Osteocyte (in vitro differentiated cells): Measurements from ENCODE around the gene OR2T2. TPM values are rescaled to one million over a fixed set of nuclear protein-coding genes. Genes with fewer than 3 reads are reported as not detected.
"Not testable (repeated sequence)": the region's sequence is repeated elsewhere in the genome, so short reads cannot be mapped to it uniquely, and the experiment has no call there.

Experiments used
- DNase-seq: peaks from one replicate; pipeline ENCODE4 v3.0.0; 2021; ENCODE audit warnings: mixed read lengths; ENCODE audit not compliant: unreplicated experiment; ENCODE audit errors: extremely low spot score
- H3K27ac Mint-ChIP-seq: one replicate; pipeline ENCODE4 v1.8.0; 2021; ENCODE audit warnings: mild to moderate bottlenecking, mixed read lengths; ENCODE audit not compliant: unreplicated experiment
- H3K27me3 Mint-ChIP-seq: one replicate; pipeline ENCODE4 v1.8.0; 2021; ENCODE audit warnings: mixed read lengths; ENCODE audit not compliant: unreplicated experiment
- H3K36me3 Mint-ChIP-seq: one replicate; pipeline ENCODE4 v1.8.0; 2021; ENCODE audit warnings: mixed read lengths; ENCODE audit not compliant: unreplicated experiment
- H3K4me1 Mint-ChIP-seq: one replicate; pipeline ENCODE4 v1.8.0; 2021; ENCODE audit warnings: mixed read lengths; ENCODE audit not compliant: unreplicated experiment
- H3K4me3 Mint-ChIP-seq: one replicate; pipeline ENCODE4 v1.8.0; 2021; ENCODE audit warnings: mild to moderate bottlenecking, moderate library complexity, mixed read lengths; ENCODE audit not compliant: unreplicated experiment
- H3K9me3 Mint-ChIP-seq: one replicate; pipeline ENCODE4 v1.8.0; 2021; ENCODE audit warnings: mixed read lengths; ENCODE audit not compliant: unreplicated experiment
- CTCF ChIP-seq: fragments of 200-600 bp; sonication (generic); IDR thresholded peaks from 2 replicates; pipeline ENCODE4 v1.5.0; 2021; ENCODE audit warnings: antibody characterized with exemption, mild to moderate bottlenecking, moderate library complexity
- total RNA-seq: library from RNA; stranded (reverse); gene quantifications from 2 replicates; pipeline ENCODE4 v1.2.1, GENCODE V29; 2021

Gene OR2T2
- total RNA-seq, 1 donor from 2014 or later, result not detected

- H3K4me1 Mint-ChIP-seq, result no peaks in the 10 kb centered on the region
- no peak for DNase-seq
These were observed 27.6 kb upstream of the OR2T2 start for GRCh38 chr1:248417854-248418253.

GRCh38 chr1:248421384-248421783 lies 24.1 kb upstream of the OR2T2 start:
- Mint-ChIP-seq H3K4me3 (no peak overlapping the region), H3K4me1 (no peaks in the 10 kb centered on the region), H3K36me3 (no peaks in the 10 kb centered on the region), H3K27me3 (no peaks in the 10 kb centered on the region), H3K9me3 (peaks cover 49% of the 10 kb centered on the region), H3K27ac (no peak overlapping the region)
- TF ChIP-seq CTCF, result no peak
- no peak for DNase-seq

More at GRCh38 chr1:248417854-248418253, 27.6 kb upstream of the OR2T2 start:
- Mint-ChIP-seq H3K9me3 (peaks cover 50% of the 10 kb centered on the region), H3K27ac (no peak overlapping the region), H3K36me3 (no peaks in the 10 kb centered on the region), H3K4me3 (no peak overlapping the region), H3K27me3 (no peaks in the 10 kb centered on the region)
- no peak for TF ChIP-seq CTCF

- H3K27ac Mint-ChIP-seq, H3K4me1 Mint-ChIP-seq: not testable (repeated sequence)
- peaks cover 52% of the 10 kb centered on the region for H3K9me3 Mint-ChIP-seq
These were observed 17.8 kb upstream of the OR2T2 start for GRCh38 chr1:248427526-248428191.

GRCh38 chr1:248428192-248428533 lies 17.3 kb upstream of the OR2T2 start:
- not testable (repeated sequence) for H3K36me3 Mint-ChIP-seq, H3K27me3 Mint-ChIP-seq

More at GRCh38 chr1:248427526-248428191, 17.8 kb upstream of the OR2T2 start:
- H3K36me3 Mint-ChIP-seq, DNase-seq, H3K4me3 Mint-ChIP-seq, H3K27me3 Mint-ChIP-seq: not testable (repeated sequence)

GRCh38 chr1:248431683-248432082 lies 13.8 kb upstream of the OR2T2 start:
- H3K27ac Mint-ChIP-seq, H3K27me3 Mint-ChIP-seq, DNase-seq, H3K4me1 Mint-ChIP-seq, H3K36me3 Mint-ChIP-seq, H3K4me3 Mint-ChIP-seq: not testable (repeated sequence)
- peaks cover 38% of the 10 kb centered on the region for H3K9me3 Mint-ChIP-seq

More at GRCh38 chr1:248428192-248428533, 17.3 kb upstream of the OR2T2 start:
- H3K9me3 Mint-ChIP-seq, result peaks cover 48% of the 10 kb centered on the region
- not testable (repeated sequence) for H3K4me1 Mint-ChIP-seq, DNase-seq, H3K27ac Mint-ChIP-seq, H3K4me3 Mint-ChIP-seq

GRCh38 chr1:248432201-248432600 lies 13.2 kb upstream of the OR2T2 start:
- not testable (repeated sequence) for H3K4me3 Mint-ChIP-seq, H3K36me3 Mint-ChIP-seq, H3K27me3 Mint-ChIP-seq, DNase-seq, H3K27ac Mint-ChIP-seq, H3K4me1 Mint-ChIP-seq
- H3K9me3 Mint-ChIP-seq, result peaks cover 38% of the 10 kb centered on the region

- not testable (repeated sequence) for H3K4me3 Mint-ChIP-seq, DNase-seq, H3K27me3 Mint-ChIP-seq, H3K27ac Mint-ChIP-seq, H3K4me1 Mint-ChIP-seq, H3K36me3 Mint-ChIP-seq
- H3K9me3 Mint-ChIP-seq, result peaks cover 31% of the 10 kb centered on the region
These were observed 11.5 kb upstream of the OR2T2 start for GRCh38 chr1:248433811-248434415.

- H3K27ac Mint-ChIP-seq, H3K36me3 Mint-ChIP-seq, DNase-seq, H3K27me3 Mint-ChIP-seq, H3K4me3 Mint-ChIP-seq, H3K4me1 Mint-ChIP-seq: not testable (repeated sequence)
- H3K9me3 Mint-ChIP-seq, result peaks cover 33% of the 10 kb centered on the region
These were observed 10.5 kb upstream of the OR2T2 start for GRCh38 chr1:248434913-248435312.

- not testable (repeated sequence) for H3K4me1 Mint-ChIP-seq, DNase-seq, H3K27me3 Mint-ChIP-seq, H3K4me3 Mint-ChIP-seq, H3K27ac Mint-ChIP-seq, H3K36me3 Mint-ChIP-seq
- peaks cover 21% of the 10 kb centered on the region for H3K9me3 Mint-ChIP-seq
These were observed 9.1 kb upstream of the OR2T2 start for GRCh38 chr1:248436303-248436702.

- not testable (repeated sequence) for H3K4me1 Mint-ChIP-seq, H3K27me3 Mint-ChIP-seq, DNase-seq, H3K4me3 Mint-ChIP-seq, H3K36me3 Mint-ChIP-seq, H3K27ac Mint-ChIP-seq
- peaks cover 23% of the 10 kb centered on the region for H3K9me3 Mint-ChIP-seq
These were observed 6.8 kb upstream of the OR2T2 start for GRCh38 chr1:248438668-248439067.
